Fibroblast of upper back skin (primary cell): ENCODE data around the gene ANO9.
"Not testable (repeated sequence)": the region's sequence is repeated elsewhere in the genome, so short reads cannot be mapped to it uniquely, and the experiment has no call there.

Experiments
- DNase-seq: peaks from one replicate; pipeline ENCODE4 v3.0.0-alpha.2; 2013

Gene ANO9

GRCh38 chr11:413120-414081, 28.4 kb downstream of the ANO9 start:
- DNase-seq: no peak

GRCh38 chr11:412641-413119, 29.1 kb downstream of the ANO9 start:
- DNase-seq: no peak

GRCh38 chr11:411520-411919, 30.3 kb downstream of the ANO9 start:
- DNase-seq: not testable (repeated sequence)

GRCh38 chr11:410711-411110, 31.1 kb downstream of the ANO9 start:
- DNase-seq: not testable (repeated sequence)

GRCh38 chr11:409600-410483, 32.0 kb downstream of the ANO9 start:
- no peak for DNase-seq

GRCh38 chr11:409008-409599, 32.7 kb downstream of the ANO9 start:
- DNase-seq: no peak

- no peak for DNase-seq
These were observed 33.4 kb downstream of the ANO9 start for GRCh38 chr11:408154-409007.

GRCh38 chr11:407651-408123, 34.1 kb downstream of the ANO9 start:
- no peak for DNase-seq

- peak; percentile 84 for DNase-seq
These were observed 34.8 kb downstream of the ANO9 start for GRCh38 chr11:406796-407650.

GRCh38 chr11:405954-406795, 35.6 kb downstream of the ANO9 start:
- no peak for DNase-seq

GRCh38 chr11:405323-405953, 36.4 kb downstream of the ANO9 start:
- DNase-seq: no peak

- no peak for DNase-seq
These were observed 37.1 kb downstream of the ANO9 start for GRCh38 chr11:404551-405264.

- no peak for DNase-seq
These were observed 37.9 kb downstream of the ANO9 start for GRCh38 chr11:403761-404431.

- DNase-seq: no peak
These were observed 38.6 kb downstream of the ANO9 start for GRCh38 chr11:403021-403760.

GRCh38 chr11:401196-401595, 40.6 kb downstream of the ANO9 start:
- DNase-seq: not testable (repeated sequence)

GRCh38 chr11:400241-400689, 41.5 kb downstream of the ANO9 start:
- no peak for DNase-seq

- DNase-seq: no peak
These were observed 42.0 kb downstream of the ANO9 start for GRCh38 chr11:399731-400211.
